ENCODE results near the gene SEPHS2. TPM values are rescaled to one million over a fixed set of nuclear protein-coding genes. Genes with fewer than 3 reads are reported as not detected.
A peak's percentile ranks its signal among the peaks of the same experiment; 100 is the strongest.

The SEPHS2 gene
- polyA plus RNA-seq, 2 of the 4 experiments (the other 2 are of a cell fraction): 47.8 to 72.6 TPM

DNA sequence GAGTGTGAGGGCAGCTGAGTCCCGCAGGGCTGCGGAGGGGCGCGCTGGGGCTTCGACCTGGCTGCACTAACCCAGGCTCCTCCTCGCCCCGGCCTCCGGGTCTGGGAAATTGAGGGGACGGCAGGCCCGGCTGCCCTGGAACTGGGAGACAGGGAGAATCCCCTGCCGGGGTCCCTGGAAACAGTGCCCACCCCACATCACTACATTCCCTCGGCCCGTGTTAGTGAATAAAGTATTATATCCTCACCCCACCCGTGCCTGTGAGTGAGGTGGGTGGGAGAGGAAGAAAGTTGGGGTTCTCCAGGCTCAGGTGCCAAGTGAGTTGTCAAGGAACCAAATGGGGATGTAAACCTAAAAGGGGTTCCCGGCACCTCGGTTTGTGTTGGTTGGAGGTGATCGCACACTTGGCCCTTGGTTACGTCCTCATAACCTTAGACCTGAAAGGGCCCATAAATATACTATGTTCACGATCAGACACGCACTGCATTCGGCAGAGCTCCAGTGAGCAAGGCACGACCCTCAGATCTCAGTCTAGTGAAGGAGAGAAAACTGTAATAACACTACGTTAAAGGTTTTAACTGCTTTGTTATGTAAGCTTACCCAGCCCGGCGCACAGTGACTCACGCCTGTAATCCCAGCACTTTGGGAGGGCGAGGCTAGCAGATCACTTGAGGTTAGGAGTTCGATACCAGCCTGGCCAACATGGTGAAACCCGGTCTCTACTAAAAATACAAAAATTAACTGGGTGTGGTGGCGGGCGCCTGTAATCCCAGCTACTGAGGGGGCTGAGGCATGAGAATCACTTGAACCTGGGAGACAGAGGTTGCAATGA is 27.1 kb downstream of the SEPHS2 start:
- peak overlapping the region; percentile 89 to 91 for H3K27ac ChIP-seq

GRCh38 chr16:30417529-30418349 is 27.9 kb downstream of the SEPHS2 start:
- Histone ChIP-seq H3K27ac (peak overlapping the region; percentile 89 to 91), H3K9me3 (no peaks in the 10 kb centered on the region), H3K4me3 (peak overlapping the region; percentile 66), H3K4me1 (peaks cover 20% of the 10 kb centered on the region; the same call in 2 of the 3 replicates), H3K4me2 (peak overlapping the region; percentile 85)
- POLR2A ChIA-PET: interaction anchor here (0.6 to 1.9 kb wide), 19 partner anchors 8 to 628 kb away, joined by 3 to 23 read pairs (median 4); partner anchors contain the start of genes ALDOA, CD2BP2, DCTPP1 and TBX6
- peak; percentile 80 to 98 for DNase-seq (ENCODE audit: low read depth in 1 of 2, low spot score in 1 of 2)
- FAIRE-seq: no peak
- 0% methylated on average over 5 of the region's 140 CpGs for WGBS (ENCODE audit: missing lambda C conversion rate)
- CTCF ChIA-PET: interaction anchor here (0.9 to 5.3 kb wide), 13 partner anchors 8 to 325 kb away, joined by 3 to 68 read pairs (median 4); partner anchors contain the start of genes DCTPP1, ZNF48 and ZNF771
- ATAC-seq: peak; percentile 90 to 94
- TF ChIP-seq ZFP36 (IDR thresholded peaks at IDR 0.05; ENCODE audit: borderline replicate concordance, partially characterized antibody) (peak; percentile 16), MYC (IDR thresholded peaks at IDR 0.05; ENCODE audit: borderline replicate concordance, low read length) (peak; percentile 93), MAZ (IDR thresholded peaks at IDR 0.05; ENCODE audit: borderline replicate concordance, low read depth, low read length) (no peak), BHLHE40 (IDR thresholded peaks at IDR 0.05; ENCODE audit: low read depth, low read length) (peak; percentile 83), FOSB (CRISPR knock-in tag; IDR thresholded peaks at IDR 0.05) (no peak), EHF (CRISPR knock-in tag; IDR thresholded peaks at IDR 0.05) (peak; percentile 74; the same call in 1 of the 2 replicates), MAX (IDR thresholded peaks at IDR 0.05) (peak; percentile 90), NR3C1 (IDR thresholded peaks at IDR 0.05) (no peak), EP300 (IDR thresholded peaks at IDR 0.05) (no peak), POLR2A (IDR thresholded peaks at IDR 0.05; ENCODE audit: low read length) (peak; percentile 26), RARB (CRISPR knock-in tag; IDR thresholded peaks at IDR 0.05) (no peak), ATOH8 (CRISPR knock-in tag; IDR thresholded peaks at IDR 0.05; ENCODE audit: low read depth) (no peak; the same call in 1 of the 2 replicates), KDM5A (IDR thresholded peaks at IDR 0.05) (no peak), ESRRA (IDR thresholded peaks at IDR 0.05; ENCODE audit: borderline replicate concordance, low read length) (no peak), FOSL2 (IDR thresholded peaks at IDR 0.05) (no peak), FOSL2 (CRISPR knock-in tag; IDR thresholded peaks at IDR 0.05) (no peak), HDAC2 (IDR thresholded peaks at IDR 0.05) (no peak), RFX5 (IDR thresholded peaks at IDR 0.05) (0 out of 2 replicates have a peak, but pooled peaks have one; percentile 34), JUN (IDR thresholded peaks at IDR 0.05) (peak; percentile 26 to 44; a peak in 3 of 5 replicates)
- TF ChIP-seq, protein P1, sequence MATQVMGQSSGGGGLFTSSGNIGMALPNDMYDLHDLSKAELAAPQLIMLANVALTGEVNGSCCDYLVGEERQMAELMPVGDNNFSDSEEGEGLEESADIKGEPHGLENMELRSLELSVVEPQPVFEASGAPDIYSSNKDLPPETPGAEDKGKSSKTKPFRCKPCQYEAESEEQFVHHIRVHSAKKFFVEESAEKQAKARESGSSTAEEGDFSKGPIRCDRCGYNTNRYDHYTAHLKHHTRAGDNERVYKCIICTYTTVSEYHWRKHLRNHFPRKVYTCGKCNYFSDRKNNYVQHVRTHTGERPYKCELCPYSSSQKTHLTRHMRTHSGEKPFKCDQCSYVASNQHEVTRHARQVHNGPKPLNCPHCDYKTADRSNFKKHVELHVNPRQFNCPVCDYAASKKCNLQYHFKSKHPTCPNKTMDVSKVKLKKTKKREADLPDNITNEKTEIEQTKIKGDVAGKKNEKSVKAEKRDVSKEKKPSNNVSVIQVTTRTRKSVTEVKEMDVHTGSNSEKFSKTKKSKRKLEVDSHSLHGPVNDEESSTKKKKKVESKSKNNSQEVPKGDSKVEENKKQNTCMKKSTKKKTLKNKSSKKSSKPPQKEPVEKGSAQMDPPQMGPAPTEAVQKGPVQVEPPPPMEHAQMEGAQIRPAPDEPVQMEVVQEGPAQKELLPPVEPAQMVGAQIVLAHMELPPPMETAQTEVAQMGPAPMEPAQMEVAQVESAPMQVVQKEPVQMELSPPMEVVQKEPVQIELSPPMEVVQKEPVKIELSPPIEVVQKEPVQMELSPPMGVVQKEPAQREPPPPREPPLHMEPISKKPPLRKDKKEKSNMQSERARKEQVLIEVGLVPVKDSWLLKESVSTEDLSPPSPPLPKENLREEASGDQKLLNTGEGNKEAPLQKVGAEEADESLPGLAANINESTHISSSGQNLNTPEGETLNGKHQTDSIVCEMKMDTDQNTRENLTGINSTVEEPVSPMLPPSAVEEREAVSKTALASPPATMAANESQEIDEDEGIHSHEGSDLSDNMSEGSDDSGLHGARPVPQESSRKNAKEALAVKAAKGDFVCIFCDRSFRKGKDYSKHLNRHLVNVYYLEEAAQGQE (IDR thresholded peaks at IDR 0.05): no peak; the same call in 1 of the 2 replicates
- TF ChIP-seq, protein P2, sequence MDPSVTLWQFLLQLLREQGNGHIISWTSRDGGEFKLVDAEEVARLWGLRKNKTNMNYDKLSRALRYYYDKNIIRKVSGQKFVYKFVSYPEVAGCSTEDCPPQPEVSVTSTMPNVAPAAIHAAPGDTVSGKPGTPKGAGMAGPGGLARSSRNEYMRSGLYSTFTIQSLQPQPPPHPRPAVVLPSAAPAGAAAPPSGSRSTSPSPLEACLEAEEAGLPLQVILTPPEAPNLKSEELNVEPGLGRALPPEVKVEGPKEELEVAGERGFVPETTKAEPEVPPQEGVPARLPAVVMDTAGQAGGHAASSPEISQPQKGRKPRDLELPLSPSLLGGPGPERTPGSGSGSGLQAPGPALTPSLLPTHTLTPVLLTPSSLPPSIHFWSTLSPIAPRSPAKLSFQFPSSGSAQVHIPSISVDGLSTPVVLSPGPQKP (IDR thresholded peaks at IDR 0.05; ENCODE audit: low read depth, low read length): no peak

More for the DNA sequence above, 27.1 kb downstream of the SEPHS2 start:
- TF ChIP-seq RNF2 (IDR thresholded peaks at IDR 0.05; ENCODE audit: borderline replicate concordance, low read depth): 0 out of 2 replicates have a peak, but pooled peaks have one; percentile 5
- TF ChIP-seq, protein P3, sequence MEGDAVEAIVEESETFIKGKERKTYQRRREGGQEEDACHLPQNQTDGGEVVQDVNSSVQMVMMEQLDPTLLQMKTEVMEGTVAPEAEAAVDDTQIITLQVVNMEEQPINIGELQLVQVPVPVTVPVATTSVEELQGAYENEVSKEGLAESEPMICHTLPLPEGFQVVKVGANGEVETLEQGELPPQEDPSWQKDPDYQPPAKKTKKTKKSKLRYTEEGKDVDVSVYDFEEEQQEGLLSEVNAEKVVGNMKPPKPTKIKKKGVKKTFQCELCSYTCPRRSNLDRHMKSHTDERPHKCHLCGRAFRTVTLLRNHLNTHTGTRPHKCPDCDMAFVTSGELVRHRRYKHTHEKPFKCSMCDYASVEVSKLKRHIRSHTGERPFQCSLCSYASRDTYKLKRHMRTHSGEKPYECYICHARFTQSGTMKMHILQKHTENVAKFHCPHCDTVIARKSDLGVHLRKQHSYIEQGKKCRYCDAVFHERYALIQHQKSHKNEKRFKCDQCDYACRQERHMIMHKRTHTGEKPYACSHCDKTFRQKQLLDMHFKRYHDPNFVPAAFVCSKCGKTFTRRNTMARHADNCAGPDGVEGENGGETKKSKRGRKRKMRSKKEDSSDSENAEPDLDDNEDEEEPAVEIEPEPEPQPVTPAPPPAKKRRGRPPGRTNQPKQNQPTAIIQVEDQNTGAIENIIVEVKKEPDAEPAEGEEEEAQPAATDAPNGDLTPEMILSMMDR (IDR thresholded peaks at IDR 0.05): 0 out of 3 replicates have a peak, but pooled peaks have one; percentile 3
- 0 out of 2 replicates have a peak, but pooled peaks have one; percentile 24 for TF ChIP-seq TFCP2L1 (CRISPR knock-in tag; IDR thresholded peaks at IDR 0.05)
- TF ChIP-seq HOXA7 (CRISPR knock-in tag; IDR thresholded peaks at IDR 0.05): no peak
- ATAC-seq: peak; percentile 1 to 7; a peak in 2 of 6 replicates
- Histone ChIP-seq H3K4me1 (peaks cover 12% of the 10 kb centered on the region; the same call in 2 of the 3 replicates), H3K4me3 (peak overlapping the region; percentile 66), H3K4me2 (peak overlapping the region; percentile 85), H3K9me3 (no peaks in the 10 kb centered on the region)
- CTCF ChIA-PET: interaction anchor here (0.5 to 5.3 kb wide), 16 partner anchors 8 to 383 kb away, joined by 3 to 68 read pairs (median 4); partner anchors contain the start of genes DCTPP1, ZNF48 and ZNF771
- DNase-seq (ENCODE audit: low read depth in 1 of 2, low spot score in 1 of 2): peak in 1 of 2 experiments; percentile 36
- POLR2A ChIA-PET: interaction anchor here (0.6 to 1.9 kb wide), 15 partner anchors 9 to 353 kb away, joined by 3 to 23 read pairs (median 4); partner anchors contain the start of genes ALDOA, CD2BP2, DCTPP1 and TBX6
- 68% methylated on average over 27 of the region's 31 CpGs for WGBS (ENCODE audit: missing lambda C conversion rate)
- no peak for FAIRE-seq
